Ishikawa (cell line): ENCODE results near the gene KIF11.

Experiments used
- CEBPB ChIP-seq: IDR thresholded peaks from 2 replicates; pipeline ENCODE4 v1.6.1; 2012
- CREB1 ChIP-seq: IDR thresholded peaks from 2 replicates; pipeline ENCODE4 v1.6.1; 2012; ENCODE audit warnings: low read depth
- EGR1 ChIP-seq: IDR thresholded peaks from 2 replicates; pipeline ENCODE4 v1.6.1; 2012
- EP300 ChIP-seq: IDR thresholded peaks from 2 replicates; pipeline ENCODE4 v1.6.1; 2012; ENCODE audit warnings: borderline replicate concordance
- FOXM1 ChIP-seq: IDR thresholded peaks from 2 replicates; pipeline ENCODE4 v1.6.1; 2012; ENCODE audit warnings: low read depth, borderline replicate concordance
- NFIC ChIP-seq: IDR thresholded peaks from 2 replicates; pipeline ENCODE4 v1.6.1; 2012
- RAD21 ChIP-seq: IDR thresholded peaks from 2 replicates; pipeline ENCODE4 v1.6.1; 2012; ENCODE audit warnings: low read depth
- TAF1 ChIP-seq: IDR thresholded peaks from 2 replicates; pipeline ENCODE4 v1.6.1; 2012; ENCODE audit warnings: low read depth, mild to moderate bottlenecking
- TCF12 ChIP-seq: IDR thresholded peaks from 2 replicates; pipeline ENCODE4 v1.6.1; 2012; ENCODE audit warnings: low read depth
- TEAD4 ChIP-seq: IDR thresholded peaks from 2 replicates; pipeline ENCODE4 v1.6.1; 2012
- YY1 ChIP-seq: IDR thresholded peaks from 2 replicates; pipeline ENCODE4 v1.6.1; 2012; ENCODE audit warnings: low read depth
- ZBTB7A ChIP-seq: IDR thresholded peaks from 2 replicates; pipeline ENCODE4 v1.6.1; 2012; ENCODE audit warnings: low read depth
- TF ChIP-seq, protein P1 (sequence below): IDR thresholded peaks from 2 replicates; pipeline ENCODE4 v1.6.1; 2012
- TF ChIP-seq, protein P2 (sequence below): IDR thresholded peaks from 2 replicates; pipeline ENCODE4 v1.6.1; 2012
- TF ChIP-seq, protein P3 (sequence below): IDR thresholded peaks from 2 replicates; pipeline ENCODE4 v1.6.1; 2012; ENCODE audit warnings: low read depth, mild to moderate bottlenecking

The KIF11 gene

DNA sequence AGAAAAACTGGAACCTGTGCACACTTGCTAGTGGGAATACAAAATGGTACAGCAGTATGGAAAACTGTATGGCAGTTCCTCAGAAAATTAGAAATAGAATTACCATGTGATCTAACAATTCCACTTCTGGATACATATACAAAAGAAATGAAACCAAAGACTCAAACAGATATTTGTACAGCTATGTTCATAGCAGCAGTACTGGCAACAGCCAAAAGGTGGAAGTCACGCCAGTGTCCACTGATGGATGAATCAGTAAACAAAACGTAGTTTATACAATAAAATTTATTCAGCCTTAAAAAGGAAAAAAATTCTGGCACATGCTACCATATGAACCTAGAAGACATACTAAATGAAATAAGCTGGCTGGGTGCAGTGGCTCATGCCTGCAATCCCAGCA lies 42.0 kb upstream of the KIF11 start:
- TF ChIP-seq, protein P1, sequence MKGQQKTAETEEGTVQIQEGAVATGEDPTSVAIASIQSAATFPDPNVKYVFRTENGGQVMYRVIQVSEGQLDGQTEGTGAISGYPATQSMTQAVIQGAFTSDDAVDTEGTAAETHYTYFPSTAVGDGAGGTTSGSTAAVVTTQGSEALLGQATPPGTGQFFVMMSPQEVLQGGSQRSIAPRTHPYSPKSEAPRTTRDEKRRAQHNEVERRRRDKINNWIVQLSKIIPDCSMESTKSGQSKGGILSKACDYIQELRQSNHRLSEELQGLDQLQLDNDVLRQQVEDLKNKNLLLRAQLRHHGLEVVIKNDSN, result no peak
- no peak for TF ChIP-seq EP300

DNA sequence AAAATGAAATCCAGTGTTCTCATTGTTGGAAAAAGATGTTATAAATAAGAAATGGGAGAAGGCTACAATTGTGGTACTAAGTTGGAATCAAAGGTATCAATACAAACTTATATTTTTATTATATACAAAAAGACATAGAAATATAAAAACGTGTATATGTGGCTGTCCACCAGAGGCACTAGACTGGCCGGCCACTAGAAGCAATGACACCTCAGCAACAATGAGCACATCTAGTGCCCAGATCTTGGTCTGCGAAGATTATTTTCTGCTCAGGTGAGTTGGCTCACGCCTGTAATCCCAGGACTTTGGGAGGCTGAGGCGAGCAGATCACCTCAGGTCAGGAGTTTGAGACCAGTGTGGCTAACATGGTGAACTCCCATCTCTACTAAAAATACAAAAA lies 40.6 kb upstream of the KIF11 start:
- TF ChIP-seq CREB1, result no peak
- no peak for TF ChIP-seq EP300
- no peak for TF ChIP-seq FOXM1
- TF ChIP-seq, protein P1, result no peak
- no peak for TF ChIP-seq TCF12
- no peak for TF ChIP-seq TAF1
- TF ChIP-seq ZBTB7A, result no peak
- TF ChIP-seq EGR1, result no peak
- TF ChIP-seq, protein P2, sequence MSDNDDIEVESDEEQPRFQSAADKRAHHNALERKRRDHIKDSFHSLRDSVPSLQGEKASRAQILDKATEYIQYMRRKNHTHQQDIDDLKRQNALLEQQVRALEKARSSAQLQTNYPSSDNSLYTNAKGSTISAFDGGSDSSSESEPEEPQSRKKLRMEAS, result no peak
- TF ChIP-seq YY1, result no peak
- TF ChIP-seq, protein P3, sequence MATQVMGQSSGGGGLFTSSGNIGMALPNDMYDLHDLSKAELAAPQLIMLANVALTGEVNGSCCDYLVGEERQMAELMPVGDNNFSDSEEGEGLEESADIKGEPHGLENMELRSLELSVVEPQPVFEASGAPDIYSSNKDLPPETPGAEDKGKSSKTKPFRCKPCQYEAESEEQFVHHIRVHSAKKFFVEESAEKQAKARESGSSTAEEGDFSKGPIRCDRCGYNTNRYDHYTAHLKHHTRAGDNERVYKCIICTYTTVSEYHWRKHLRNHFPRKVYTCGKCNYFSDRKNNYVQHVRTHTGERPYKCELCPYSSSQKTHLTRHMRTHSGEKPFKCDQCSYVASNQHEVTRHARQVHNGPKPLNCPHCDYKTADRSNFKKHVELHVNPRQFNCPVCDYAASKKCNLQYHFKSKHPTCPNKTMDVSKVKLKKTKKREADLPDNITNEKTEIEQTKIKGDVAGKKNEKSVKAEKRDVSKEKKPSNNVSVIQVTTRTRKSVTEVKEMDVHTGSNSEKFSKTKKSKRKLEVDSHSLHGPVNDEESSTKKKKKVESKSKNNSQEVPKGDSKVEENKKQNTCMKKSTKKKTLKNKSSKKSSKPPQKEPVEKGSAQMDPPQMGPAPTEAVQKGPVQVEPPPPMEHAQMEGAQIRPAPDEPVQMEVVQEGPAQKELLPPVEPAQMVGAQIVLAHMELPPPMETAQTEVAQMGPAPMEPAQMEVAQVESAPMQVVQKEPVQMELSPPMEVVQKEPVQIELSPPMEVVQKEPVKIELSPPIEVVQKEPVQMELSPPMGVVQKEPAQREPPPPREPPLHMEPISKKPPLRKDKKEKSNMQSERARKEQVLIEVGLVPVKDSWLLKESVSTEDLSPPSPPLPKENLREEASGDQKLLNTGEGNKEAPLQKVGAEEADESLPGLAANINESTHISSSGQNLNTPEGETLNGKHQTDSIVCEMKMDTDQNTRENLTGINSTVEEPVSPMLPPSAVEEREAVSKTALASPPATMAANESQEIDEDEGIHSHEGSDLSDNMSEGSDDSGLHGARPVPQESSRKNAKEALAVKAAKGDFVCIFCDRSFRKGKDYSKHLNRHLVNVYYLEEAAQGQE, result no peak
- TF ChIP-seq RAD21, result no peak

DNA sequence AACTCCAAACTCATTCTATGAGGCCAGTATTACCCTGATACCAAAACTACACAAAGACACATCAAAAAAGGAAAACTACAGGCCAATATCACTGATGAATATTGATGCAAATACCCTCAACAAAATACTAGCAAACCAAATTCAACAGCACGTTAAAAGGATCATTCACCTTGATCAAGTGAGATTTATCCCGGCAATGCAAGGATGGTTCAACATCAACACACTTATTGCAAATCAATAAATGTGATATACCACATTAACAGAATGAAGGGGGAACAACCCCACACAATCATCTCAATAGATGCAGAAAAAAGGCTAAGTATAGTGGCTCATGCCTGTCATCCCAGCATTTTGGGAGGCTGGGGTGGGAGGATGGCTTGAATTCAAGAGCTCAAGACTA lies 39.0 kb upstream of the KIF11 start:
- TF ChIP-seq ZBTB7A (no peak), CREB1 (no peak), CEBPB (no peak), TAF1 (no peak), FOXM1 (no peak), EP300 (no peak), NFIC (no peak), RAD21 (no peak), EGR1 (no peak), TEAD4 (no peak), TCF12 (no peak), YY1 (no peak)
- TF ChIP-seq, protein P3, result no peak
- TF ChIP-seq, protein P1, result no peak
- TF ChIP-seq, protein P2, result no peak

DNA sequence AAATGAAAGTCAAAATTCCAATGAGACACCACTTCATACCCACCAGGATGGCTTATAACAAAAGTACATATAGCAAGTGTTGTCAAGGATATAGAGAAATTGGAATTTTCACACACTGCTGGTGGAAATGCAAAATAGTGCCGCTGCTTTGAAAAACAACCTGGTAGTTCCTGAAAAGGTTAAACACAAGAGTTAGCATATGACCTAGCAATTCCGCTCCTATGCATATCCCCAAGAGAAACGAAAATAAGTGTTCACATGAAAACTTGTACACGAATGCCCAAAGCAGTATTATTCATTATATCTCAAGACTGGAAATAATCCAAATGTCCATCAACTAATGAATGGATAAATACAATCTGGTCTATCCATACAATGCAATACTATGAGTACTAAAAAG lies 33.9 kb upstream of the KIF11 start:
- TF ChIP-seq CEBPB (no peak), FOXM1 (no peak), TEAD4 (no peak), CREB1 (no peak), TAF1 (no peak), RAD21 (no peak), NFIC (no peak), YY1 (no peak), EGR1 (no peak), TCF12 (no peak), ZBTB7A (no peak), EP300 (no peak)
- TF ChIP-seq, protein P3, result no peak
- TF ChIP-seq, protein P2, result no peak
- TF ChIP-seq, protein P1, result no peak
